Measurements from ENCODE around the gene SMAP1.

SMAP1 gene

DNA sequence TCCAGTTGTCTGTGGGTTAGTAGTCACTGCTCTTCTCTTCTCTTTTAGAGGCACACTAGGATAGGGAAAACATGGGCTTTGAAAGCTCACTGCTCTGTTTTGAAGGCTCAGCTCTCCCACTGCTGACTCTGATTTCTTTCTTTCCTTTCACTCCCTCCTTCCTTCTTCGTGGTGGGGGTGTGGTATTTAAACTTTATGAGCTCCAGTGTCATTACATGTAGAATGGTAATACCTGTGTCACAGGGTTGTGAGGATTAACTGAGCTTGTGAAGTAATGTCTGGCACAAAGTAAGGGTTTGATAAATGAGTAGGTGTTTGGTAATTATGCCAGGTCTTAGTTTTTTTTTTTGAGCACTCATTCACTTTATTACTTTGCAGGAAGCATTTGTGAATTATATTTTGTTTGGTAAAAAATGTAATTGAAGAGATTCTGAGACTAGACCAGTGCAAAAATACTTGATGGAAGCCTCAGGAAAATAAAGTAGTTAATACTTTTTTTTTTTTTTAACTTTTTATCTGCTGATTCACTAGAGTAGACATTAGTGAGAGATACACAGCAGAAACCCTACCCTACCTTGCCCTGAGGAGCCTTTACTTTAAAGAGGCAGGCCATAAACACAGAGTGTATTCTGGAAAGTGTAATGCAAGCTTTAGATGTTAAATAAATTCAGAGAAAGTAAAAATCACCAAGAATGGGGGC lies 17.3 kb downstream of the SMAP1 start:
- Histone ChIP-seq H3K4me3 (ENCODE audit: low read length) (no peak overlapping the region), H3K9ac (ENCODE audit: low read depth, low read length) (no peak overlapping the region), H3K27me3 (ENCODE audit: insufficient read depth, low read length) (no peaks in the 10 kb centered on the region), H3K27ac (ENCODE audit: low read depth, low read length) (0 out of 2 replicates have a peak overlapping the region, but pooled peaks have one; percentile 12), H3K36me3 (ENCODE audit: insufficient read depth, low read length) (no peaks in the 10 kb centered on the region), H3K4me1 (ENCODE audit: insufficient read depth, low read length) (peaks cover 13% of the 10 kb centered on the region), H3K9me3 (ENCODE audit: insufficient read depth, low read depth, low read length) (no peaks in the 10 kb centered on the region)
- WGBS: no CpG with 5 or more reads among the region's 1 CpG

DNA sequence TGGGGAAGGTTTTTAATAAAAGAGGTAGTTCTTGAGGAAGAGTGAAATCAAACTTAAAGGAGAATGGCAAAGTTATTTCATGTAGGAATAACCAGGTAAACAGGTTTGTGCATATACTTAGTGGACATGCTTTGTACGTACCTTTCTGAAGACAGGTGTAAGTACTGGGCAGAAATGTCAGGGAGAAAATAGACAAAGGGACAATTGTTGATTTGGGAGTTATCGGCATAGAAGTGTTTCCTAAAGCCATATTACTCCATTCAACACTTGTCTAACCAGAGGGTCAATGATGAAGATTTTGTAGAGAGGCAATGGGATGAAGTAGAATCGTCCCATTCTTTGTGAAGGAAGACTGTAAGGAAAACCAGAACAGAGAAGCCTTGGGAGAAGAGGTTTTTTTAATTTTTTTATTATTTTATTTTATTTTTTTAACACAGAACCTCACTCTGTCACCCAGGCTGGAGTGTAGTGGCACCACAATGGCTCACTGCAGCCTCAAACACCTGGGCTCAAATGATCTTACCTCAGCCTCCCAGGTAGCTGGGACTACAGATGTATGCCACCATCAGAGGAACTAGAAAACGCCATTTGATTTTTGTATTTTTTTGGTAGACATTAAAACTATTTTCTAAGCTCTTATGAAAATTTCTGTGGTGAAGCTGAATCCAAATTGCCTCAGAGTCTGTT lies 18.0 kb downstream of the SMAP1 start:
- 86% methylated on average over 3 of the region's 4 CpGs for WGBS
- H3K9ac ChIP-seq (ENCODE audit: low read depth, low read length): no peak overlapping the region
- no peak overlapping the region for H3K4me3 ChIP-seq (ENCODE audit: low read length)
- H3K4me1 ChIP-seq (ENCODE audit: insufficient read depth, low read length): peaks cover 13% of the 10 kb centered on the region
- H3K36me3 ChIP-seq (ENCODE audit: insufficient read depth, low read length): no peaks in the 10 kb centered on the region
- H3K9me3 ChIP-seq (ENCODE audit: insufficient read depth, low read depth, low read length): no peaks in the 10 kb centered on the region
- no peak overlapping the region for H3K27ac ChIP-seq (ENCODE audit: low read depth, low read length)
- H3K27me3 ChIP-seq (ENCODE audit: insufficient read depth, low read length): no peaks in the 10 kb centered on the region

DNA sequence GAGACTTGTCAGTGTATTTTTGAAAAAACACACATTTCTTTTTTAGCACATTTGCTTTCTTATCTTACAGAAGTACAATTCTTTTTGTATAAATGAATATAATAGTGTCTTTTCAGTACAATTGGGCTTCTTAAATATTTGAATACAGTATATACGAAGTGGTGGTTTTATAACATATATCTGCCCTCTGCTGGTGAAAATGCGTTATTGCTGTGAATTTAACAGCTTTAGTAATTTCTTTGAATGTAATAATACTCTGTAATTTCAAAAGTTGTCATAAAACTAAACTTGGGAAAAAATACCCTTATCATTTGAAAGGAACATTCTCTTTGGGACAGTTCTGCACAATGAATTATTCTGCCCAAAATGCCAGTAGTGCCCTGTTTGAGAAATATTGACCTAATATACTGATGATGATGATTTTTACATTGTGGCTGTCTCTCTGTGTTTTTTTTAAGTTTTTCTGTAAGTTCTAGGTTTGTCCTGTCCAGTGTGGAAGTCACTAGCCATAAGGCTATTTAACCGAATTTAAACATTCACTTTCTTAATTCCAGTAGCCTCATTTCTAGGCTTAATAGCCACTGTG lies 19.0 kb downstream of the SMAP1 start:
- Histone ChIP-seq H3K9me3 (ENCODE audit: insufficient read depth, low read depth, low read length) (no peaks in the 10 kb centered on the region), H3K27me3 (ENCODE audit: insufficient read depth, low read length) (no peaks in the 10 kb centered on the region), H3K36me3 (ENCODE audit: insufficient read depth, low read length) (no peaks in the 10 kb centered on the region), H3K27ac (ENCODE audit: low read depth, low read length) (no peak overlapping the region), H3K4me1 (ENCODE audit: insufficient read depth, low read length) (peaks cover 13% of the 10 kb centered on the region), H3K4me3 (ENCODE audit: low read length) (no peak overlapping the region), H3K9ac (ENCODE audit: low read depth, low read length) (no peak overlapping the region)
- WGBS: 40% methylated on average over 1 of the region's 3 CpGs

DNA sequence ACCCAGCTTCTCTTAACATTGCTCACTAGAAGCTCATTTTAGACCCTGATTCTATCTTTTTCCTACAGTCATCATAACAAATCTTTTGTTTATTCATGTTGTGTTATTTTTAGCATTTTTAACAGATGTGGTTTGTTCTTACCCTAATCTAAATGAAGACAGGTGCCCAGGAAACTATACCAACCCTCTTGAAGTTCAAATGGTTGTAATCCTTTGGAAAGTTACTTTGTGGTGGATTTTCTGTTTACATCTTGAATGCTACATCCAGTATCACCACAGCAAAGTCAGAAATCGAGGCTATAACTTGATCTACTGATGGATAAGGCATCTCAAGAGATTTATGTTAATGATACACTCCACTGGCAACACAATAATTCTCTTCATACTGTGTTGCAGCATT lies 26.2 kb downstream of the SMAP1 start:
- no peaks in the 10 kb centered on the region for H3K4me1 ChIP-seq (ENCODE audit: insufficient read depth, low read length)
- no peak overlapping the region for H3K27ac ChIP-seq (ENCODE audit: low read depth, low read length)
- 100% methylated on average over 1 of the region's 1 CpG for WGBS
- no peaks in the 10 kb centered on the region for H3K27me3 ChIP-seq (ENCODE audit: insufficient read depth, low read length)
- no peak overlapping the region for H3K4me3 ChIP-seq (ENCODE audit: low read length)
- no peaks in the 10 kb centered on the region for H3K9me3 ChIP-seq (ENCODE audit: insufficient read depth, low read depth, low read length)
- no peaks in the 10 kb centered on the region for H3K36me3 ChIP-seq (ENCODE audit: insufficient read depth, low read length)
- no peak overlapping the region for H3K9ac ChIP-seq (ENCODE audit: low read depth, low read length)

DNA sequence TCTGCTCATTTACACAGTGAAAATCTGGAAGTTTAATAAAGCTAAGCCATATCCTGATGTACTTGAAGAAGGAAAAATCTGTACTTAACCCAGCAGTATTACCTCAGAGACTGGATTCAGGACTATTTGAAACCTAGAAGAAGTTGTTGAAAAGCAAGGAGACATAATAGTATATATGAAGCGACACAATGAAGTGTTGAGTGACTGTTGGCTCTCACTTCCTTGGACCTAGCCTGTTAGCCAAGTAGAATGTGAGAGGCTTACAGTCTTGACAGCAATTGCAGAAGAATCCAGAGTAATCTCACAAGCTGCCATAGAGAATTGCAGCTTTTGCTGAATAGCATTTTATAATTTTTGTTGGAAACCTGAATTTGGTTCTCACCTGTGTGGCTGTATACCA lies 26.7 kb downstream of the SMAP1 start:
- Histone ChIP-seq H3K9me3 (ENCODE audit: insufficient read depth, low read depth, low read length) (no peaks in the 10 kb centered on the region), H3K4me3 (ENCODE audit: low read length) (no peak overlapping the region), H3K27me3 (ENCODE audit: insufficient read depth, low read length) (no peaks in the 10 kb centered on the region), H3K36me3 (ENCODE audit: insufficient read depth, low read length) (no peaks in the 10 kb centered on the region), H3K4me1 (ENCODE audit: insufficient read depth, low read length) (no peaks in the 10 kb centered on the region), H3K27ac (ENCODE audit: low read depth, low read length) (no peak overlapping the region), H3K9ac (ENCODE audit: low read depth, low read length) (no peak overlapping the region)
- 94% methylated on average over 1 of the region's 1 CpG for WGBS

DNA sequence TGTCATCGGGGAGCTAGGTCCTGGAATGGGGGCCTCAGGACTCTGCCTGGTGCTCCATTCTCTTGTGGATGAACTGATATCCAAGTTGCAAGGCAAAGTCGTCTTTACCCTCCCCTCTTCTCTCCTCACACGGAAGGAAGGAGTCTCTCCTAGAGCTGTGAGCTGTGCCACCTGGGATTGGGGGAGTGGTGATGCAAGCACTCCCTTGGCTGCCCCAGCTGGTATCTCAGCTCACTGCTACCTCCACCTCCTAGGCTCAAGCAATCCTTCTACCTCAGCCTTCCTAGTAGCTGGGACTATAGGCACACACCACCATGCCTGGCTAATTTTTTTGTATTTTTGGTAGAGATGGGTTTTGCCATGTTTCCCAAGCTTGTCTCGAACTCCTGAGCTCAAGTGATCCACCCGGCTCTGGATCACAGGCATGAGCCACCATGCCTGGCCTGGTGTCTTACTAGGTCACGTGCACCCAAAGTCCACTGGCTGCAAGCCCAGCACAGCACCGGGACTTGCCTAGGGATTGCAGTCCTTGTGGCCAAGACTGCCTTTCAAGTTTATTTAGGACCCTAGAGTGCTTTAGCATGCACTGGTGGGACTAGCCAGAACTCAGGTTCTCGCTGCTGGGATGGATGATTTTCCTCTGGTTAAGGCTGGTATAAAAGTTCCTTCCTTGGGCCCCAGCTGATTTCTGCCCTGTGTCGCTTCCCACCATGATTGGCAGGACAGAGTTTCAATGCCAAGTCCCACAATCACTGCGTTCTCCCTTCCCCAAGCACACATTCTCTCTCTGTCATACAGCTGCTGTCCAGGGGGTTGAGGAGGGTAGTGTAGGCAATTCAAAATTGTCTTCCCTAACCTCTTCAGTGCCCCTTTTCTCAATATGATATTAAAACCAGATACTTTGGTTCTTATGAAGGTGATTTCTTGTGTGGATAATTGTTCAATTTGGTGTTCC lies 33.5 kb downstream of the SMAP1 start:
- Histone ChIP-seq H3K4me3 (ENCODE audit: low read length) (no peak overlapping the region), H3K9me3 (ENCODE audit: insufficient read depth, low read depth, low read length) (no peaks in the 10 kb centered on the region), H3K4me1 (ENCODE audit: insufficient read depth, low read length) (no peaks in the 10 kb centered on the region), H3K27me3 (ENCODE audit: insufficient read depth, low read length) (no peaks in the 10 kb centered on the region), H3K27ac (ENCODE audit: low read depth, low read length) (no peak overlapping the region), H3K36me3 (ENCODE audit: insufficient read depth, low read length) (no peaks in the 10 kb centered on the region), H3K9ac (ENCODE audit: low read depth, low read length) (no peak overlapping the region)
- WGBS: 89% methylated on average over 9 of the region's 10 CpGs

DNA sequence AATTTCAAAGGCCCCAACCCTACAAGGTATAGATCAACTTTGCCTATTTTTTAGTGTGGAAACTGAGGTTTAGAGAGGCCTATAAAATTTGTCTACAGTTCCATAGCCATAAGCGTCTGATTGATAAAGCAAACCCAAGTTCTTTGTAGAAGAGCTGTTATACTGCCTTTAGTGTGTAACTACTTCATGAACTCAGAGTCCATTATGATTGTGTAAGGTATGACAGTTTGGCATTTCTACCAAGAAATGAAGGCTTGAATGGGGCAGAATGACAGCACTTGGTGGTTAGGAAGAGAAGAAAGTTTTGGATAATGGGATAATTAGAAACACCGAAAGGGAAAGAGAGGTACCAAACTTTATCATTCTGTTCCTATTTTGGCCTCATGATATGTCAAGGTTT lies 38.1 kb downstream of the SMAP1 start:
- 94% methylated on average over 2 of the region's 2 CpGs for WGBS
- Histone ChIP-seq H3K9ac (ENCODE audit: low read depth, low read length) (no peak overlapping the region), H3K4me3 (ENCODE audit: low read length) (no peak overlapping the region)

DNA sequence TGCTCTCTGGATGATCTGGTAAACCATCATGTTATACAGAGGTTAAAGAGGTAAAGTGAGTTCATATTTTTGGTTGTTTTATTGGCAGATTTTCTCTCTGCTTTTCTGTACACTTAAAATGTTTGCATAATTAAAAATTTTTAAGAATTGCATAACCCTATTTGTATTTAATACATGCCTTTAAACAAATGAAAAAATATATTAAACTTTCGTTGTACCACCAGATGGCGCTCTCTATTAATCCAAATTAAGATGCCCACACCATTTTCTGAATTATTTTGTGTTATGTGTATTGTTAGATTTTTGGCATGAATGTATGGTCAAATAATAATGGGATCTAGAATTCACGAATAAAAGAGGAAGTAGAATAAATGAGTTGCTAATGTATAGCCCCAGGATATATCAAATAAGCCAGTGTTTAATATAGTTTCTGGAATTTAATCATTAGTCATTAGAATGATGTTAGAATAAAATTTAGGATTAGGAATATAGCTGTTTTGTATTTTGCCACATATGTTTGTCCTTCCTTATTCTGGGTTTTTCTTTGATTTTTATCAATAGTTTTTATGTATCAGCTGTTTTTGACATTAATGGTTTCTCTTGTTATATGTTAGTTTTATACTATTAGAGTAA lies 38.9 kb downstream of the SMAP1 start:
- H3K27me3 ChIP-seq (ENCODE audit: insufficient read depth, low read length): no peaks in the 10 kb centered on the region
- no peaks in the 10 kb centered on the region for H3K36me3 ChIP-seq (ENCODE audit: insufficient read depth, low read length)
- H3K4me1 ChIP-seq (ENCODE audit: insufficient read depth, low read length): peaks cover 6% of the 10 kb centered on the region
- H3K9ac ChIP-seq (ENCODE audit: low read depth, low read length): no peak overlapping the region
- H3K4me3 ChIP-seq (ENCODE audit: low read length): no peak overlapping the region
- H3K9me3 ChIP-seq (ENCODE audit: insufficient read depth, low read depth, low read length): no peaks in the 10 kb centered on the region
- H3K27ac ChIP-seq (ENCODE audit: low read depth, low read length): no peak overlapping the region
- WGBS: 10% methylated on average over 1 of the region's 3 CpGs

More for the DNA sequence above, 38.1 kb downstream of the SMAP1 start:
- Histone ChIP-seq H3K4me1 (ENCODE audit: insufficient read depth, low read length) (peaks cover 6% of the 10 kb centered on the region), H3K36me3 (ENCODE audit: insufficient read depth, low read length) (no peaks in the 10 kb centered on the region), H3K9me3 (ENCODE audit: insufficient read depth, low read depth, low read length) (no peaks in the 10 kb centered on the region), H3K27ac (ENCODE audit: low read depth, low read length) (no peak overlapping the region), H3K27me3 (ENCODE audit: insufficient read depth, low read length) (no peaks in the 10 kb centered on the region)

DNA sequence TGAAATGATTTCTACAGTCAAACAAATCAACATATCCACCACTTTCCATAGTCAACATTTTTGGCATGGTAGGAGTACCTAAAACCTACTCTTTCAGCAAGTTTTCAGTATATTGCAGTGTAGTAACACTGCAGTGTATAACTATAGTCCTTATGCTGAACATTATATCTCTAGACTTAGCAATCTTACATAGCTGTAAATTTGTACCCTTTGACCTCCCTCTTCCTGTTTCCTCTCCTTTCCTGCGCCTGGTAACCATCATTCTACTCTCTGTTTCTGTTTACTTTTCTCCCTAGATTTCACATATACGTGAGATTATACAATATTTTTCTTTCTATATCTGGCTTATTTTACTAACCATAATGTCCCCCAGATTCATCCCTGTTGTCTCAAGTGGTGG lies 40.2 kb downstream of the SMAP1 start:
- Histone ChIP-seq H3K9me3 (ENCODE audit: insufficient read depth, low read depth, low read length) (no peaks in the 10 kb centered on the region), H3K27ac (ENCODE audit: low read depth, low read length) (no peak overlapping the region), H3K4me1 (ENCODE audit: insufficient read depth, low read length) (peaks cover 6% of the 10 kb centered on the region), H3K9ac (ENCODE audit: low read depth, low read length) (no peak overlapping the region), H3K4me3 (ENCODE audit: low read length) (no peak overlapping the region), H3K36me3 (ENCODE audit: insufficient read depth, low read length) (no peaks in the 10 kb centered on the region), H3K27me3 (ENCODE audit: insufficient read depth, low read length) (no peaks in the 10 kb centered on the region)
- WGBS: 97% methylated on average over 2 of the region's 2 CpGs

DNA sequence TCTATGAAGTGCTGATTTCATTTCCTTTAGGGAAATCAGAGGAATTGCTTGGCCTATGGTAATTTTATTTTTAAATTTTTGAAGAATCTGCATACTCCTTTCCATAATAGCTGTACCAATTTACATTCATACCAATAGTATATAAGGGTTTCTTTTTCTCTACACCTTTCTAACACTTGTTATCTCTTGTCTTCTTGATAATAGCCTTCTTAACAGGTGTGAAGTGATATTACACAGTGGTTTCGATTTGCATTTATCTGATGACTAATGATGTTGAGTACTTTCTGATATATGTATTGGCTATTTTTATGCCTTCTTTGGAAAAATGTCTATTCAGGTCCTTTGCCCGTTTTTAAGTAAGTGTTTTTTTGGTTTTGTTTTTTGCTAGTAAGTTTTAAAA lies 40.8 kb downstream of the SMAP1 start:
- Histone ChIP-seq H3K4me3 (ENCODE audit: low read length) (no peak overlapping the region), H3K9ac (ENCODE audit: low read depth, low read length) (no peak overlapping the region), H3K36me3 (ENCODE audit: insufficient read depth, low read length) (no peaks in the 10 kb centered on the region), H3K27me3 (ENCODE audit: insufficient read depth, low read length) (no peaks in the 10 kb centered on the region), H3K9me3 (ENCODE audit: insufficient read depth, low read depth, low read length) (no peaks in the 10 kb centered on the region), H3K27ac (ENCODE audit: low read depth, low read length) (no peak overlapping the region), H3K4me1 (ENCODE audit: insufficient read depth, low read length) (peaks cover 6% of the 10 kb centered on the region)
- 99% methylated on average over 2 of the region's 2 CpGs for WGBS

Data from HUES64 (cell line).